ENCODE results near the gene ASIC4. TPM values are rescaled to one million over a fixed set of nuclear protein-coding genes. Genes with fewer than 3 reads are reported as not detected.

Gene ASIC4
- polyA plus RNA-seq, 2 of the 4 experiments (the other 2 are of a cell fraction), result 0.04 TPM; not detected in 1

DNA sequence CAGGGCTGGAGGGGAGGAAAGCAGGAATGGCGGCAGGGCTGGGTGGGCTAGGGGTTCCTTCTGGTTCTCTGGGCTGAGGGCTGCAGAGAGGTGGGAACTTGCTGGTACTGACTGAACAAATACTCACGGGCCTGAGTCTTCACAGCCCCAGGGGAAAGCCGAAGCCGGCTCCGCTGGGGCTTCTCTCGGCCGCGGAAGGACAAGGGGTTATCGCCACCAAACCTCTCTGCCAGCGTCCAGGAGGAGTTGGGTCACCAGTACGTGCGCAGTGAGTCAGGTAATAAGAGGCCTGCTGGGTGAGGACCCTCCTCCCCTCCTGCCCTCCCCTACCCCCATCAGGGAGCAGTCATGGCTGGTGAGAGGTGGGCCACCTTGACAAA is 29.1 kb upstream of the ASIC4 start:
- H3K4me3 ChIP-seq, result no peak overlapping the region
- POLR2A ChIA-PET, result no interaction called here
- 94% methylated on average over 10 of the region's 12 CpGs for WGBS (ENCODE audit: missing lambda C conversion rate)
- FAIRE-seq, result no peak
- H3K27ac ChIP-seq, result no peak overlapping the region
- H3K9me3 ChIP-seq, result no peaks in the 10 kb centered on the region
- H3K4me2 ChIP-seq, result no peak overlapping the region
- TF ChIP-seq SREBF2 (IDR thresholded peaks at IDR 0.05) (no peak), ZC3H11A (IDR thresholded peaks at IDR 0.05) (no peak), HMGXB4 (CRISPR knock-in tag; IDR thresholded peaks at IDR 0.05; ENCODE audit: borderline replicate concordance) (no peak), GATA3 (IDR thresholded peaks at IDR 0.05; ENCODE audit: borderline replicate concordance) (no peak), HDAC2 (IDR thresholded peaks at IDR 0.05) (no peak), FOXS1 (CRISPR knock-in tag; IDR thresholded peaks at IDR 0.05) (no peak), RARB (CRISPR knock-in tag; IDR thresholded peaks at IDR 0.05) (no peak), MYC (IDR thresholded peaks at IDR 0.05; ENCODE audit: borderline replicate concordance, low read length) (no peak), MAFK (IDR thresholded peaks at IDR 0.05; ENCODE audit: partially characterized antibody) (no peak), CTCF (IDR thresholded peaks at IDR 0.05) (no peak), ZSCAN20 (CRISPR knock-in tag; IDR thresholded peaks at IDR 0.05) (no peak)
- TF ChIP-seq, protein P1, sequence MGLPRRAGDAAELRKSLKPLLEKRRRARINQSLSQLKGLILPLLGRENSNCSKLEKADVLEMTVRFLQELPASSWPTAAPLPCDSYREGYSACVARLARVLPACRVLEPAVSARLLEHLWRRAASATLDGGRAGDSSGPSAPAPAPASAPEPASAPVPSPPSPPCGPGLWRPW (IDR thresholded peaks at IDR 0.05), result no peak
- CTCF ChIA-PET, result interaction anchor here (79.1 to 89.4 kb wide), 2 partner anchors 15 to 21 kb away, joined by 3291 read pairs; partner anchors contain the start of genes ASIC4, CHPF, GMPPA and SPEG
- no peaks in the 10 kb centered on the region for H3K4me1 ChIP-seq
- ATAC-seq, result no peak
- no peak for DNase-seq (ENCODE audit: low read depth in 1 of 2, low spot score in 1 of 2)

- POLR2A ChIA-PET, result no interaction called here
- no peak overlapping the region for H3K27ac ChIP-seq
- WGBS (ENCODE audit: missing lambda C conversion rate), result 76% methylated on average over 8 of the region's 8 CpGs
- CTCF ChIA-PET, result interaction anchor here (0.9 to 89.4 kb wide), 4 partner anchors 17 to 91 kb away, joined by 3 to 3291 read pairs (median 1647); partner anchors contain the start of genes ASIC4, CHPF, GMPPA and SPEG
- no peak overlapping the region for H3K4me2 ChIP-seq
- no peak overlapping the region for H3K4me3 ChIP-seq
- no peak for ATAC-seq
- FAIRE-seq, result no peak
- peak; percentile 29 for TF ChIP-seq MAFK (IDR thresholded peaks at IDR 0.05; ENCODE audit: partially characterized antibody)
- TF ChIP-seq BHLHE40 (IDR thresholded peaks at IDR 0.05; ENCODE audit: low read depth, low read length), result no peak
- H3K4me1 ChIP-seq, result no peaks in the 10 kb centered on the region
- DNase-seq (ENCODE audit: low read depth in 1 of 2, low spot score in 1 of 2), result no peak
- no peaks in the 10 kb centered on the region for H3K9me3 ChIP-seq
These were observed 27.8 kb upstream of the ASIC4 start for GRCh38 chr2:219486380-219486959.

DNA sequence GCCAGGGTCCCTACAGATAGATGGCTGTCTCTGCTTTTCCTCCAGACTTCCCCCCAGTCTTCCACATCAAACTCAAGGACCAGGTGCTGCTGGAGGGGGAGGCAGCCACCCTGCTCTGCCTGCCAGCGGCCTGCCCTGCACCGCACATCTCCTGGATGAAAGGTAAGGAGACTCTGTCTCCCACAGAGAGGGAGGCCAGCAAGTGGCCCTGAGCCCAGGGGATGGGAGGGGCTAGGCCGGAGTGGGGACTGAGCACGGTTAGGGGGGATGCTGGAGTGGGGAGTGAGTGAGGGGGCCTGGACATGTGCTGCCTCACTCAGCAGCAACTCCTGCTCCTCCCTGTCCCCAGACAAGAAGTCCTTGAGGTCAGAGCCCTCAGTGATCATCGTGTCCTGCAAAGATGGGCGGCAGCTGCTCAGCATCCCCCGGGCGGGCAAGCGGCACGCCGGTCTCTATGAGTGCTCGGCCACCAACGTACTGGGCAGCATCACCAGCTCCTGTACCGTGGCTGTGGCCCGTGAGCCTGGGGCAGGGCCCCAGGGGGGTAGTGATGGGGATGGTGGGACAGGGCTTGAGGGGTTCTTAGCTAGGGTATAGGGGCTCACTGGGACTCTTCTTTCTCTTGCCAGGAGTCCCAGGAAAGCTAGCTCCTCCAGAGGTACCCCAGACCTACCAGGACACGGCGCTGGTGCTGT is 26.0 kb upstream of the ASIC4 start:
- H3K4me1 ChIP-seq, result no peaks in the 10 kb centered on the region
- WGBS (ENCODE audit: missing lambda C conversion rate), result 73% methylated on average over 9 of the region's 17 CpGs
- H3K4me3 ChIP-seq, result no peak overlapping the region
- DNase-seq (ENCODE audit: low read depth in 1 of 2, low spot score in 1 of 2) (no peak), ATAC-seq (no peak), FAIRE-seq (no peak)
- no peak overlapping the region for H3K4me2 ChIP-seq
- no peak overlapping the region for H3K27ac ChIP-seq
- TF ChIP-seq, protein P1 (IDR thresholded peaks at IDR 0.05), result no peak
- TF ChIP-seq ZFP36 (IDR thresholded peaks at IDR 0.05; ENCODE audit: borderline replicate concordance, partially characterized antibody) (no peak), HEYL (CRISPR knock-in tag; IDR thresholded peaks at IDR 0.05) (no peak), RAD21 (conservative IDR thresholded peaks at IDR 0.05 in 1 of 2, IDR thresholded peaks at IDR 0.05 in 1 of 2) (no peak), ZC3H11A (IDR thresholded peaks at IDR 0.05) (no peak), JUN (IDR thresholded peaks at IDR 0.05) (no peak), HOXB5 (CRISPR knock-in tag; IDR thresholded peaks at IDR 0.05) (no peak), NFE2L2 (conservative IDR thresholded peaks at IDR 0.05; ENCODE audit: low read length) (no peak), FOSB (CRISPR knock-in tag; IDR thresholded peaks at IDR 0.05) (no peak), KDM1A (IDR thresholded peaks at IDR 0.05; ENCODE audit: low read depth) (no peak), NR3C1 (IDR thresholded peaks at IDR 0.05) (no peak), KDM5A (IDR thresholded peaks at IDR 0.05) (no peak)
- TF ChIP-seq, protein P2, sequence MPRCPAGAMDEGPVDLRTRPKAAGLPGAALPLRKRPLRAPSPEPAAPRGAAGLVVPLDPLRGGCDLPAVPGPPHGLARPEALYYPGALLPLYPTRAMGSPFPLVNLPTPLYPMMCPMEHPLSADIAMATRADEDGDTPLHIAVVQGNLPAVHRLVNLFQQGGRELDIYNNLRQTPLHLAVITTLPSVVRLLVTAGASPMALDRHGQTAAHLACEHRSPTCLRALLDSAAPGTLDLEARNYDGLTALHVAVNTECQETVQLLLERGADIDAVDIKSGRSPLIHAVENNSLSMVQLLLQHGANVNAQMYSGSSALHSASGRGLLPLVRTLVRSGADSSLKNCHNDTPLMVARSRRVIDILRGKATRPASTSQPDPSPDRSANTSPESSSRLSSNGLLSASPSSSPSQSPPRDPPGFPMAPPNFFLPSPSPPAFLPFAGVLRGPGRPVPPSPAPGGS (IDR thresholded peaks at IDR 0.05), result no peak
- ChIA-PET CTCF (interaction anchor here (0.9 to 89.4 kb wide), 3 partner anchors 18 to 65 kb away, joined by 3 to 3291 read pairs (median 3291); partner anchors contain the start of genes ASIC4, CHPF, GMPPA and SPEG), POLR2A (interaction anchor here (3.1 kb wide), 1 partner anchor 10 kb away, joined by 10 read pairs; the partner anchor contains the start of gene GMPPA)
- H3K9me3 ChIP-seq, result no peaks in the 10 kb centered on the region
